Measurements from ENCODE around the gene GSTT4.

GRCh38 chr22:24003887-24004286 lies 1.4 kb downstream of the GSTT4 start:
- TF ChIP-seq CTCF (conservative IDR thresholded peaks at IDR 0.05 in 1 of 2, IDR thresholded peaks at IDR 0.05 in 1 of 2; ENCODE audit: extremely low read depth in 1 of 2, insufficient read depth in 1 of 2, low read depth in 1 of 2, low read length in 2 of 2) = no peak
- no peak for TF ChIP-seq EZH2 (IDR thresholded peaks at IDR 0.05; ENCODE audit: borderline replicate concordance, low read length)

Data from mammary epithelial cell (primary cell).